ENCODE results near the gene PLCG1. TPM values are rescaled to one million over a fixed set of nuclear protein-coding genes. Genes with fewer than 3 reads are reported as not detected.

Gene PLCG1
- polyA plus RNA-seq, result 0.87 and 2.5 TPM in 2 replicates

DNA sequence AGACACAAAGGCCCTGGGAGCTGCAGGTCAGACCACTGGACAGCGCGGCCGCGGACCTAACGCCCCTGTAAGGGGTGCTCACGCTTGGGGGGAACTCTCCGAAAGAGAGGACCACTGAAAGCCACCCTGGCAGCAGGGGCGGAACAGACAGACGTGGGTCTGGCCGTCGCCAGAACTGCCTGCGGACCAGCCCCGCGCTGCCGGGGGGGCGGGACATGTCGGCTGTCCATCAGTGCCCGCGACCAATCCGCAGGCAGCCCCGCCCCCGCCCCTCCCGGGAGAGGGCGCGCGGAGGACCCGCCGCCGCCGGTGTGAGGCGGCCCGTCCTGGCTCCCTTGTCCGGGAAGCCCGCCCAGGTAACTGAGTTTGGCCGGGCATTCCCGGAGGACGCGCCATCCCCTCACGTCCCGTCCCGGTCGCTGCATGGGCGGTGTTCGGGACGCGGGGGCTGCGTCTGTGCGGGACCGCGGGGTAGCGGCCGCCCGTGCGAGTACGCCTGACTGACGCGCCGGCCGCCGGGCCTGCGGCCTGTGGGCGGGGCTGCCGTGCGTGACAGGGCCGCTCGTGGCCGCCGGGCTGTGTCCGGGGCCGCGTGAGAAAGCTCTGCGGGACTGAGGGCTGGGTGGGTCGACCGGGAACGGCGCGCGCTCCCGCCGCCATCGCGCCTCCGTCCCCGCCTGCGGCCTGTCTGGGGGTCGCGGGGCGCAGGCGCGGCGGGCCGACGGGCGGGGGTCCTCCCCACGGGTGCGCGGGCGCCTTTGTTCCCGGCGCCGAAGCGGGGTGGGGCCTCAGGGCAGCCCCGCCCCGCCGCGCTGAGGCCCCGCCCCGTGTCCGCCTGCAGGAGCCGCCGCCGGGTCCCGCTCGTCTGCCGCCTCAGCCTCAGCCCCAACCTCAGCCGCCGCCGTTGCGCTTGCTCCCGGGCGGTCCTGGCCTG lies at the start of gene PLCG1:
Gene PLCG1, plus strand, starts transcription at position 864 of the 934 bp plus-strand sequence. CDS start 99 bp downstream, outside the sequence.

Other genes with a start within 250 kb of the PLCG1 start
- 20.0 and 24.5 TPM in 2 replicates for gene TOP1, start 108.7 kb upstream of the PLCG1 start, polyA plus RNA-seq
- gene ZHX3, start 180.2 kb downstream of the PLCG1 start, polyA plus RNA-seq, result 4.0 and 9.3 TPM in 2 replicates
- not detected in 2 replicates for gene LPIN3, start 203.3 kb downstream of the PLCG1 start, polyA plus RNA-seq
- 0.53 TPM in 1 of 2 replicates, not detected in the other for gene EMILIN3, start 229.3 kb downstream of the PLCG1 start, polyA plus RNA-seq

Data from Purkinje cell (primary cell).